Thyroid gland (tissue), 4 donors: ENCODE measurements around the gene HSPB6.

Experiments
- POLR2A ChIP-seq, 2 donors: fragments of 450-650 bp; IDR thresholded peaks; one replicate each; pipeline ENCODE4 v1.6.1; 2017; ENCODE audit warnings: antibody characterized with exemption in 2 of 2, mild to moderate bottlenecking in 2 of 2, moderate library complexity in 1 of 2
- TF ChIP-seq, protein P1 (sequence below), 6 experiments: fragments of 200-600 bp in 3 of 6; fragments of 450-650 bp in 3 of 6; sonication (generic) in 3 of 6; IDR thresholded peaks; one replicate each; pipeline ENCODE4 v1.5.1; 2016 to 2019; ENCODE audit warnings: antibody characterized with exemption in 6 of 6, mild to moderate bottlenecking in 2 of 6, inconsistent platforms in 1 of 6, moderate library complexity in 1 of 6

GRCh38 chr19:35716801-35717664 is 39.8 kb downstream of the HSPB6 start:
- peak in 1 of 2 donors; percentile 26 for TF ChIP-seq POLR2A (IDR thresholded peaks at IDR 0.05)
- TF ChIP-seq, protein P1, sequence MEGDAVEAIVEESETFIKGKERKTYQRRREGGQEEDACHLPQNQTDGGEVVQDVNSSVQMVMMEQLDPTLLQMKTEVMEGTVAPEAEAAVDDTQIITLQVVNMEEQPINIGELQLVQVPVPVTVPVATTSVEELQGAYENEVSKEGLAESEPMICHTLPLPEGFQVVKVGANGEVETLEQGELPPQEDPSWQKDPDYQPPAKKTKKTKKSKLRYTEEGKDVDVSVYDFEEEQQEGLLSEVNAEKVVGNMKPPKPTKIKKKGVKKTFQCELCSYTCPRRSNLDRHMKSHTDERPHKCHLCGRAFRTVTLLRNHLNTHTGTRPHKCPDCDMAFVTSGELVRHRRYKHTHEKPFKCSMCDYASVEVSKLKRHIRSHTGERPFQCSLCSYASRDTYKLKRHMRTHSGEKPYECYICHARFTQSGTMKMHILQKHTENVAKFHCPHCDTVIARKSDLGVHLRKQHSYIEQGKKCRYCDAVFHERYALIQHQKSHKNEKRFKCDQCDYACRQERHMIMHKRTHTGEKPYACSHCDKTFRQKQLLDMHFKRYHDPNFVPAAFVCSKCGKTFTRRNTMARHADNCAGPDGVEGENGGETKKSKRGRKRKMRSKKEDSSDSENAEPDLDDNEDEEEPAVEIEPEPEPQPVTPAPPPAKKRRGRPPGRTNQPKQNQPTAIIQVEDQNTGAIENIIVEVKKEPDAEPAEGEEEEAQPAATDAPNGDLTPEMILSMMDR (IDR thresholded peaks at IDR 0.05): peak; percentile 50 to 97 (median 92)
